Measurements from ENCODE around the gene FBN1. TPM values are rescaled to one million over a fixed set of nuclear protein-coding genes. Genes with fewer than 3 reads are reported as not detected.

The FBN1 gene
- polyA plus RNA-seq, 3 donors = 91.0 to 113 (median 94.2) TPM

DNA sequence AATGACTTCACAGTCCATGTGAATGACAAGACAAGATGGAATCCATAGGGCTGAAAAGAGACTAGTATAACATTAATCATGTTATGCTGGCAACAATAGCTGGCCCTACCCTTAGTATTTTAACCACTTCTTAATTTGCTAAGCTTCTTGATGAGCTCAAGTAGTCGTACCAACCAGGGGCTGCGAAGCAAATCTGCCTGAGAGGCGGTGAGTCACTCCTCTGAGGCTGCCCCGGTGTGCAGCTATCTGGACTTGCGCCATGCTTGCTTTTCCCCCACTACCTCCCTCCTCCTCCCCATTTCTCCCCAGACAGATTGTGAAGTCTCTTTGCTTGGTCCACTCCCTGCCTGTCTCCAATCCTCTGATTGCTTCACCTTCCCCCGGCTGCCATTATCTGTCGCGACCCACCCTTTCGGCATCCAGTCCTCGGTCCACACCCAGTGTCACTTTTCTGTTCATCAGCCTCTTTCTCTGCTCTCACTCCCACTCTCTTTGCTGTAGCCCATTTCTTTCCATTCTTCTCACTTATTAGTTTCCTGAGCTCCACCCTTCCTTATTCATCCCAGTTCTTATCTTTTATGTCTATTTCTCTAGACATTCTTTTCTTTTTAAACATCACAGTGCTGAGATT is 271.6 kb downstream of the FBN1 start:
- no peak for DNase-seq (ENCODE audit: extremely low read depth in 1 of 11, low read depth in 9 of 11, low spot score in 4 of 11)

DNA sequence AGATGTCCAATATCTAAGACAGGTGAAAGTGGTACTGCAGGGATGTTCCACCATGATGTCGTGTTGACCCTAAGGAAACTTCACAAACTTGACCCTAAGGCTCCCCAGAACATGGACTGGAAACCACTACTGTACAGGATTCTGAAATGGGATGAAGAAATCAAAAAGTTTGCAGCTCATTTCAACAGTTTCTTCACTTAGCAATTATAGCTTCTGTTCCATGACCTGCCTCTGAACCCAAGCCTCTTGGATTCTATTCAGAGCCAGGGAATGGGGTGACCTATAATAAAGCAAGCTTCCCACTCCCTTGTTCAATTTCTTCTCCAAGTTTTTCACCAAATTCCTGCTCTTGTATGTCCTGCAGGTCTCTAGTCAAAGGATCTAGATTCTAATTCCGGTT is 273.5 kb downstream of the FBN1 start:
- no peak for DNase-seq (ENCODE audit: extremely low read depth in 1 of 11, low read depth in 9 of 11, low spot score in 4 of 11)

DNA sequence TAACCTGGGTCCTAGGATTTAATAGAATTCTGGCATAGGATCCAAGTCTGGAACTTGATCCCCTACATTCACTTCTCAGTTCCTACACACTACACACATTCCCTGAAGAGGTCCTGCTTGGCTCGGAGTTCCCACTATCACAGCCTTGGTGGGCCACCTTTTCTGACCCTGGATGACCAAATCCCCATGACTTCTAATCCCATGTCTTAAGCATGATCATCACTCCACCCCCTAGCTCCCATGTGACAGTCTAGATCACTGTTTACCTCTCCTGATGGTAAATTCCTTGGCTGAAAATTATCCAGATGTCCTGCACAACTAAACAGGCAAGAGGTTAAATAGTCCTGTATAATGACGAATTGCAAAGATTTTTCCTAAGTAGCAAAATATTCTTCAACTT is 274.0 kb downstream of the FBN1 start:
- DNase-seq (ENCODE audit: extremely low read depth in 1 of 11, low read depth in 9 of 11, low spot score in 4 of 11) = no peak

DNA sequence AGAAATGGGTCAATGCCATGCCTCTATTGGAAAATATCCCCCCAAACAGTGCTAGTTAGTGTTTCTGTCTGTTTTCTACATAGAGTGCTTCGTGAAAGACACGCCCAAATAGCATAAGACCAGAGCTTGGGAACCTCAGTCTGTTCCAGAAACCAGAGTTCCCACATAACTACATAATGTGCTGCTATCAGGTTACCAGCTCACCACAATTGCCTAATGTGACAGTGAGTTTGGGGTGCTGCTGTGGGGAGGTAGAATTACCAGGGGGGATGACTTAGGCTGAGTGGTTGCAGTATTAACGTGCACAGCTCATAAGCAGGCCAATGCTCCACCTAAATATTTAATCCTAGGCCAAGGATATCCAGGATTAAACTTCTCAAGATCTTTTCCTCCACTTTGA is 275.0 kb downstream of the FBN1 start:
- no peak for DNase-seq (ENCODE audit: extremely low read depth in 1 of 11, low read depth in 9 of 11, low spot score in 4 of 11)

DNA sequence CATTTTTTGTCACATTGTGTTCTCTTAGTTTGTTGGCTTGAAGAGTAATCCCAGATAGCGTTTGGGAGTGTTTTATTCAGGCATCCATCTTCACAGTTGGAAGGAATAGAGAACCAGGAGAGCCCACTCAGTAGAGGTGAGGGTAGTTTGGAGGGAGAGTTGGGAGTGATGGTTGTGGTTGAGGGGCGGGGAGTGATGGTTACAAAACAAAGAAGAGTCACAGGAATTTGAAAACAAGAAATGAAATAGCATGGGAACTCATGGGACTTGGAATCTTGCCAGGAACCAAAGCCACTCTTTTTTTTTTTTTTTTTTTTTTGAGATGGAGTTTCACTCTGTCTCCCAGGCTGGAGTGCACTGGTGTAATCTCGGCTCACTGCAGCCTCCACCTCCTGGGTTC is 278.0 kb downstream of the FBN1 start:
- no peak for DNase-seq (ENCODE audit: extremely low read depth in 1 of 11, low read depth in 9 of 11, low spot score in 4 of 11)

DNA sequence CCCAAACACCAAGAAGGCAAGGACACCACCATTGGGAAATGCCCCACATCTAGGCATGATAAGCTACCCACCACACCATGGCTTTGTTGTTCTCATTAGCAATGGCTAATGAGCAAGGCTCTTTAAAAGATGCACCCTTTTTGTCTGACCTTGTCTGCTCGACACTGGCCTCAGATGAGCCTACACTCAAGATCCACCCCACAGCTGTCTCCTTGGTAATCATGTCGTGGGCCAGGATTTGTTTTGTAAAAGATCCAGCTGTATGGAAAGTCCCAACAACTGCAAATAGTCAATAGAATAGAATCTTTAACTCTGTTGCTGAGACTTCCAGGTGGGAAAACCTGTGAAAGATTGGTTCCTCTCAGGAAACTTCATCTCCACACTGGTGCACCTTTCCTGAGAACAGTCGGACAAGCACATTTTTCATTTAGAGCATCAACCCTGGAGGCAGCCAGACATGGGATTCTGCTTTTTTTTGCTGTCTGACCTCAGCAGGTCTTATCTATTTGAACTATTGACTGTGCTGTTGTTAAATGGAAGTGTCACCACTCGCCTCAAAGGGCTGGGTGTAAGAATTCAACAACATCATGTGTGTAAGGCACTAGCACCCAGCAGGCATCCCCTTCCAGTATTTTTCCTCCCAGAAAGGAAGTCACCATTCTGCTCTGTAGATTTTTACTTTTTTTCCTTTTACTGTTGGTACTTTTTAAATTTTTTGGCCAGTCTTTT is 278.8 kb downstream of the FBN1 start:
- DNase-seq (ENCODE audit: extremely low read depth in 1 of 11, low read depth in 9 of 11, low spot score in 4 of 11) = no peak

DNA sequence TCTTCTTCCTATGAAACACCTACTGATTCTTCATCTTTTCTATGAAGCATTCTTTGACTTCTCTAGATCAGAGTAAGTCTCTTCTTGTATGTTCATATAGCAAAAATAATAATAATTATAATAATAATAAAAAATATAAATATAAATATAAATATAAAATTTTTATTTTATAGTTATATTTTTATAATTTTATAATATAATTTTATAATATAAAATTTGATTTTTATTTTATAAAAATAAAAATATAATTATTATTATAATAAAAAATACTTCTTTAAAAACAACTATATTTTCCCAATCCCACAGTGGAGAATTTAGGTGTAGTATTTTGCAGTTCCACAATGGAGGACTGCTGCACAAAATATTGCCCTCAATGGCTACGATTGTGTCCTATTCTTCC is 279.9 kb downstream of the FBN1 start:
- DNase-seq (ENCODE audit: extremely low read depth in 1 of 11, low read depth in 9 of 11, low spot score in 4 of 11) = no peak

DNA sequence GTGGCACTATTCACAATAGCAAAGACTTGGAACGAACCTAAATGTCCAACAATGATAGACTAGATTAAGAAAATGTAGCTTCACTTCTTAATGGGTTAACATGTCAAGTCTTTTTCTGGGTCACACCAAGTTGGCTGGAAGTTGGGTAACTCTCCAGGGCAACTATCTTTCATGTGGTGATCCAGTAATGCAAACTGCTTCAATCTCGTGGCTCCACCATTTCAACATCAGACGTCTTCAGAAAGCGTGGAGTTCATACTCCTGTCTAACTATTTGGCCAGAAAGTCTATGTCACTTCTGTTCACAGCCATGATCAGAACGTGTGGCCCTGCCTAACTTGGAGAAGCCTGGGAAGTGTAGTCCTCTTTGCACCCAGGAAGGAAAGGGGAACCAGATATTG is 282.0 kb downstream of the FBN1 start:
- no peak for DNase-seq (ENCODE audit: extremely low read depth in 1 of 11, low read depth in 9 of 11, low spot score in 4 of 11)

DNA sequence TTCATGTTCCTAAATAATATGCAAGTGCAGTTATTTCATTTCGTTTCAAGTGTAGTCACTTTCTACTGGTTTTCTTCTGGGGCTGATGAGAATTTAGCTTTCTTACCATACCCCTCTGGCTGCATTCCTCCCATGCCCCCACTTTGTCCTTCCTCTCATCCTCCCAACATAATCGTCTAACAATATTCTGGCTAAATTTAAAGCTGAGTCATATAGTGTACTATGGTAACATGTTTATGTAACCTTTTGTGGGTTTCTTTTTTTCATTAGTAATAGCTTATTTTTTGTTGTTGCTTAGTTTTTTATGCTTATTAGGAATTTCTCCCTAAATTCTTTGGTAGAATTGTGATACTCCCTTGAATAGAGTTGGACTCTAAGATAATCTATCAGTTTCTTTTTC is 283.8 kb downstream of the FBN1 start:
- DNase-seq (ENCODE audit: extremely low read depth in 1 of 11, low read depth in 9 of 11, low spot score in 4 of 11) = no peak

DNA sequence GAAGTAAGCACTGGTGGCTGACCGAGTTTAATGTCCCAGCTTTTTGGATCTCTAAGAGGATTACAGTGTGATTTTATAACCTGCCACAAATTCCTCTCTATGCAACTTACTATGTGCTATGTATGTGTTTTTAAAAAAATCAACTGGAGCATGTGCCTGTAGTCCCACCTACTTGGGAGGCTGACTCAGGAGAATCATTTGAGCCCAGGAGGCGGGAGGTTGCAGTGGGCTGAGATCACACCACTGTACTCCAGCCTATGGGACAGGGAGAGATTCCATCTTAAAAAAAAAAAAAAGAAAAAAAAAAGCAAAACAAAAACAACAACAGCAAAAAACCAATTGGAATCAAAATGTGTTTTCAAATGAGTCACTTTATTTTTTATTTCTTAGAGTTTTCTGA is 284.7 kb downstream of the FBN1 start:
- DNase-seq (ENCODE audit: extremely low read depth in 1 of 11, low read depth in 9 of 11, low spot score in 4 of 11) = no peak

Other genes starting within 250 kb of the FBN1 start
- 1 to 10 TPM; 7.7 to 9.4 (median 9.4) TPM for gene CEP152, start 165.4 kb upstream of the FBN1 start, polyA plus RNA-seq (ENCODE audit: insufficient read length in 3 of 3)
- gene EID1, start 232.4 kb upstream of the FBN1 start, polyA plus RNA-seq (ENCODE audit: insufficient read length in 3 of 3) = 100 to 1,000 TPM; 298 to 378 (median 304) TPM